IMR-90 (cell line): ENCODE data around the gene HDAC9. TPM values are rescaled to one million over a fixed set of nuclear protein-coding genes. Genes with fewer than 3 reads are reported as not detected.

Experiments
- ATAC-seq: fragments of 200-7000 bp; cut with Tn5 transposase; 2 replicates; pipeline ENCODE4 v1.9.1; 2020; ENCODE audit warnings: low read depth, mild to moderate bottlenecking, moderate library complexity
- BruUV-seq: library from RNA; stranded (reverse); fragments of 400-500 nt; replicated peaks from 2 replicates; lab custom pipeline; 2021; lab: Mats Ljungman, UMichigan
- CTCF ChIA-PET: fragments of 300-600 bp; formaldehyde crosslinking; extraction: SDS; loops from one replicate; lab custom pipeline; 2021; ENCODE audit warnings: antibody characterized with exemption; lab: Yijun Ruan, JAX
- POLR2A ChIA-PET: fragments of 300-600 bp; sonication (Branson Sonifier 250); formaldehyde crosslinking; loops from one replicate; lab custom pipeline; 2022; ENCODE audit warnings: antibody characterized with exemption; ENCODE audit not compliant: unreplicated experiment; lab: Charles Lee
- DNase-seq: peaks from one replicate; pipeline ENCODE4 v3.0.0; 2013
- H2AFZ ChIP-seq: replicated peaks from 2 replicates; pipeline ENCODE3; 2013; ENCODE audit warnings: low read length, mild to moderate bottlenecking; ENCODE audit not compliant: poor library complexity
- H2AK5ac ChIP-seq: 2 replicates; pipeline ENCODE4 v1.6.1; 2013; ENCODE audit warnings: low read depth, low read length, inconsistent platforms
- H2AK9ac ChIP-seq: replicated peaks from 2 replicates; pipeline ENCODE3; 2013; ENCODE audit warnings: mild to moderate bottlenecking, low read depth, low read length, moderate library complexity; ENCODE audit not compliant: poor library complexity
- H2BK120ac ChIP-seq: 2 replicates; pipeline ENCODE4 v1.6.1; 2013; ENCODE audit warnings: low read depth, low read length, inconsistent platforms
- H2BK15ac ChIP-seq: 3 replicates; pipeline ENCODE4 v1.6.1; 2013; ENCODE audit warnings: low read depth, low read length, inconsistent platforms
- H2BK20ac ChIP-seq: 2 replicates; pipeline ENCODE4 v1.6.1; 2013; ENCODE audit warnings: low read depth, mild to moderate bottlenecking, inconsistent platforms, low read length, moderate library complexity
- H2BK5ac ChIP-seq: 2 replicates; pipeline ENCODE4 v1.6.1; 2013; ENCODE audit warnings: mild to moderate bottlenecking, low read depth, low read length, inconsistent platforms; ENCODE audit not compliant: poor library complexity, severe bottlenecking
- H3K14ac ChIP-seq: replicated peaks from 2 replicates; pipeline ENCODE4 v1.6.1; 2013; ENCODE audit warnings: low read depth, low read length, inconsistent platforms
- H3K18ac ChIP-seq: 2 replicates; pipeline ENCODE4 v1.6.1; 2013; ENCODE audit warnings: low read depth, low read length, control low read depth
- H3K23ac ChIP-seq: 2 replicates; pipeline ENCODE4 v1.6.1; 2013; ENCODE audit warnings: low read depth, low read length, inconsistent platforms
- H3K27ac ChIP-seq: 2 replicates; pipeline ENCODE4 v1.5.1; 2013; ENCODE audit warnings: mild to moderate bottlenecking, control low read depth, low read length; ENCODE audit not compliant: insufficient read depth
- H3K27me3 ChIP-seq: 2 replicates; pipeline ENCODE4 v1.6.1; 2013; ENCODE audit warnings: low read length; ENCODE audit not compliant: control insufficient read depth, insufficient read depth
- H3K36me3 ChIP-seq: 2 replicates; pipeline ENCODE4 v1.6.1; 2013; ENCODE audit warnings: low read length, mixed read lengths; ENCODE audit not compliant: control insufficient read depth, insufficient read depth
- H3K4ac ChIP-seq: 2 replicates; pipeline ENCODE4 v1.6.1; 2013; ENCODE audit warnings: low read depth, low read length, inconsistent platforms
- H3K4me1 ChIP-seq: 2 replicates; pipeline ENCODE4 v1.6.1; 2013; ENCODE audit warnings: low read length, mixed read lengths; ENCODE audit not compliant: control insufficient read depth, insufficient read depth
- H3K4me2 ChIP-seq: 2 replicates; pipeline ENCODE4 v1.6.1; 2013; ENCODE audit warnings: low read depth, mild to moderate bottlenecking, control low read depth, low read length, moderate library complexity
- H3K4me3 ChIP-seq: 2 replicates; pipeline ENCODE4 v1.5.1; 2013; ENCODE audit warnings: low read depth, mild to moderate bottlenecking, control low read depth, low read length, moderate library complexity; ENCODE audit not compliant: insufficient read depth
- H3K56ac ChIP-seq: 2 replicates; pipeline ENCODE4 v1.6.1; 2013; ENCODE audit warnings: low read length, inconsistent platforms; ENCODE audit not compliant: insufficient read depth; ENCODE audit errors: extremely low read depth
- H3K79me1 ChIP-seq, 2 experiments: 2 replicates each; pipeline ENCODE4 v1.6.1; 2013; ENCODE audit warnings: low read length in 2 of 2, inconsistent platforms in 1 of 2, low read depth in 1 of 2
- H3K9ac ChIP-seq: 2 replicates; pipeline ENCODE4 v1.6.1; 2013; ENCODE audit warnings: low read depth, low read length, control low read depth
- H3K9me1 ChIP-seq: 2 replicates; pipeline ENCODE4 v1.6.1; 2013; ENCODE audit warnings: low read length, inconsistent platforms; ENCODE audit not compliant: insufficient read depth
- H3K9me3 ChIP-seq: 2 replicates; pipeline ENCODE4 v1.6.1; 2013; ENCODE audit warnings: low read length; ENCODE audit not compliant: control insufficient read depth, insufficient read depth
- H4K20me1 ChIP-seq: 2 replicates; pipeline ENCODE4 v1.6.1; 2013; ENCODE audit warnings: low read length, inconsistent platforms; ENCODE audit not compliant: insufficient read depth
- H4K5ac ChIP-seq: 2 replicates; pipeline ENCODE4 v1.6.1; 2013; ENCODE audit warnings: mild to moderate bottlenecking, low read depth, low read length, control low read depth
- H4K8ac ChIP-seq, 2 experiments: 2 replicates each; pipeline ENCODE4 v1.6.1; 2013; ENCODE audit warnings: low read depth in 2 of 2, low read length in 2 of 2, control low read depth in 1 of 2, inconsistent platforms in 1 of 2
- H4K91ac ChIP-seq: 2 replicates; pipeline ENCODE4 v1.6.1; 2013; ENCODE audit warnings: low read depth, low read length, inconsistent platforms; ENCODE audit not compliant: insufficient read depth
- BHLHE40 ChIP-seq: fragments of 150-350 bp; IDR thresholded peaks from 2 replicates; pipeline ENCODE4 v1.6.1; 2016; ENCODE audit warnings: mild to moderate bottlenecking, low read depth, low read length
- CEBPB ChIP-seq: IDR thresholded peaks from 2 replicates; pipeline ENCODE4 v1.6.1; 2012; ENCODE audit warnings: low read depth, low read length, improper control_type of control experiment
- CTCF ChIP-seq: conservative IDR thresholded peaks from 2 replicates; pipeline ENCODE4 v1.5.1; 2012; ENCODE audit warnings: mild to moderate bottlenecking, low read depth, low read length, improper control_type of control experiment
- FOS ChIP-seq: fragments of 150-350 bp; IDR thresholded peaks from 2 replicates; pipeline ENCODE4 v1.6.1; 2016; ENCODE audit warnings: low read depth, low read length
- MAFK ChIP-seq: IDR thresholded peaks from 2 replicates; pipeline ENCODE4 v1.6.1; 2012; ENCODE audit warnings: low read depth, low read length, improper control_type of control experiment
- MAZ ChIP-seq: IDR thresholded peaks from 2 replicates; pipeline ENCODE4 v1.6.1; 2012; ENCODE audit warnings: low read depth, mild to moderate bottlenecking, low read length, improper control_type of control experiment, moderate library complexity, borderline replicate concordance
- MXI1 ChIP-seq: IDR thresholded peaks from 2 replicates; pipeline ENCODE4 v1.6.1; 2012; ENCODE audit warnings: low read depth, mild to moderate bottlenecking, low read length, moderate library complexity, borderline replicate concordance
- NFE2L2 ChIP-seq: fragments of 150-350 bp; IDR thresholded peaks from 2 replicates; pipeline ENCODE4 v1.6.1; 2016; ENCODE audit warnings: low read depth, mild to moderate bottlenecking, low read length
- POLR2A ChIP-seq: IDR thresholded peaks from 2 replicates; pipeline ENCODE4 v1.6.1; 2012; ENCODE audit warnings: mild to moderate bottlenecking, low read depth, low read length
- RAD21 ChIP-seq: IDR thresholded peaks from 2 replicates; pipeline ENCODE4 v1.6.1; 2012; ENCODE audit warnings: low read length, improper control_type of control experiment
- RCOR1 ChIP-seq: IDR thresholded peaks from 2 replicates; pipeline ENCODE4 v1.6.1; 2012; ENCODE audit warnings: mild to moderate bottlenecking, low read length, improper control_type of control experiment; ENCODE audit not compliant: insufficient replicate concordance
- USF2 ChIP-seq: fragments of 150-350 bp; IDR thresholded peaks from 2 replicates; pipeline ENCODE4 v1.6.1; 2017; ENCODE audit warnings: mild to moderate bottlenecking, antibody characterized with exemption, low read length, low read depth
- WGBS, 2 experiments: methylation state at CpG; one replicate each; pipeline versions ENCODE4 v1.1.5 to v1.1.7; 2013; ENCODE audit warnings: missing lambda C conversion rate in 2 of 2; ENCODE audit not compliant: insufficient read length in 1 of 2; ENCODE audit errors: extremely low coverage in 2 of 2; 5-methylcytosine and 5-hydroxymethylcytosine counted together
- dilution Hi-C: fragments of 300-500 bp; cut with HindIII; formaldehyde crosslinking; loops from one replicate; pipeline ENCODE4 v1.14.3; 2018; ENCODE audit warnings: low sequenced_read_pairs; ENCODE audit not compliant: unreplicated experiment
- in situ Hi-C: fragments of 300-500 bp; cut with MboI; formaldehyde crosslinking; loops from 3 replicates; pipeline ENCODE4 v1.14.3; 2019; ENCODE audit warnings: low sequenced_read_pairs, inconsistent platforms, mixed read lengths
- intact Hi-C: fragments of 100-400 bp; cut with micrococcal nuclease; formaldehyde crosslinking; loops from 2 replicates; pipeline ENCODE4 v1.10.0; 2022
- polyA plus RNA-seq, 3 experiments: library from polyadenylated mRNA; depleted of rRNA; stranded (reverse); fragments of >200 nt; gene quantifications; 2 replicates each; pipeline ENCODE4 v1.2.3, GENCODE V29; 2012; ENCODE audit warnings: low replicate concordance in 1 of 3
- total RNA-seq: library from RNA; depleted of rRNA; stranded (reverse); fragments of >200 nt; gene quantifications from 2 replicates; pipeline ENCODE4 v1.2.3, GENCODE V29; 2012

HDAC9 gene
- total and polyA plus RNA-seq, 2 of the 4 experiments (the other 2 are of a cell fraction), result 4.3 to 24.7 TPM

GRCh38 chr7:18689551-18689950 lies 194.0 kb downstream of the HDAC9 start:
- Histone ChIP-seq H3K27ac (no peak overlapping the region), H3K23ac (no peak overlapping the region), H2BK20ac (no peak overlapping the region), H3K14ac (no peak overlapping the region), H3K79me1 (no peaks in the 10 kb centered on the region), H3K56ac (no peak overlapping the region), H3K9me3 (no peaks in the 10 kb centered on the region), H4K8ac (no peak overlapping the region), H4K91ac (no peak overlapping the region), H2AFZ (no peak overlapping the region), H4K20me1 (no peaks in the 10 kb centered on the region), H3K36me3 (no peaks in the 10 kb centered on the region), H2AK5ac (no peak overlapping the region), H3K9ac (no peak overlapping the region), H4K5ac (no peak overlapping the region), H2BK5ac (no peak overlapping the region), H2BK15ac (no peak overlapping the region), H3K4me3 (no peak overlapping the region), H2AK9ac (no peak overlapping the region), H2BK120ac (no peak overlapping the region), H3K4ac (no peak overlapping the region), H3K9me1 (no peaks in the 10 kb centered on the region), H3K4me2 (no peak overlapping the region), H3K27me3 (no peaks in the 10 kb centered on the region), H3K18ac (no peak overlapping the region), H3K4me1 (no peaks in the 10 kb centered on the region)
- dilution Hi-C loops (no loop called here), intact Hi-C loops (no loop called here), in situ Hi-C loops (loop anchor here (25.0 kb wide), 1 partner anchor 748 kb away; no protein-coding TSS in a partner anchor)
- TF ChIP-seq RCOR1 (no peak), MAFK (no peak), CEBPB (no peak), FOS (no peak), BHLHE40 (no peak), MXI1 (no peak), CTCF (no peak), NFE2L2 (no peak), MAZ (no peak), POLR2A (no peak), USF2 (no peak), RAD21 (no peak)
- BruUV-seq, result no TSS peak
- no CpG with 5 or more reads among the region's 2 CpGs for WGBS, 2 experiments
- CTCF ChIA-PET, result no interaction called here
- ATAC-seq (no peak), DNase-seq (no peak)
- POLR2A ChIA-PET, result no interaction called here
